HG03039 (cell line): ENCODE measurements around the gene SCARB2.
A peak's percentile ranks its signal among the peaks of the same experiment; 100 is the strongest.
"Not testable (repeated sequence)": the region's sequence is repeated elsewhere in the genome, so short reads cannot be mapped to it uniquely, and the experiment has no call there.

ENCODE experiments used
- ATAC-seq: cut with Tn5 transposase; IDR thresholded peaks from one replicate; pipeline ENCODE4 v1.9.1; 2021; ENCODE audit warnings: mild to moderate bottlenecking, moderate library complexity; ENCODE audit not compliant: unreplicated experiment

Gene SCARB2, protein sequence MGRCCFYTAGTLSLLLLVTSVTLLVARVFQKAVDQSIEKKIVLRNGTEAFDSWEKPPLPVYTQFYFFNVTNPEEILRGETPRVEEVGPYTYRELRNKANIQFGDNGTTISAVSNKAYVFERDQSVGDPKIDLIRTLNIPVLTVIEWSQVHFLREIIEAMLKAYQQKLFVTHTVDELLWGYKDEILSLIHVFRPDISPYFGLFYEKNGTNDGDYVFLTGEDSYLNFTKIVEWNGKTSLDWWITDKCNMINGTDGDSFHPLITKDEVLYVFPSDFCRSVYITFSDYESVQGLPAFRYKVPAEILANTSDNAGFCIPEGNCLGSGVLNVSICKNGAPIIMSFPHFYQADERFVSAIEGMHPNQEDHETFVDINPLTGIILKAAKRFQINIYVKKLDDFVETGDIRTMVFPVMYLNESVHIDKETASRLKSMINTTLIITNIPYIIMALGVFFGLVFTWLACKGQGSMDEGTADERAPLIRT

DNA sequence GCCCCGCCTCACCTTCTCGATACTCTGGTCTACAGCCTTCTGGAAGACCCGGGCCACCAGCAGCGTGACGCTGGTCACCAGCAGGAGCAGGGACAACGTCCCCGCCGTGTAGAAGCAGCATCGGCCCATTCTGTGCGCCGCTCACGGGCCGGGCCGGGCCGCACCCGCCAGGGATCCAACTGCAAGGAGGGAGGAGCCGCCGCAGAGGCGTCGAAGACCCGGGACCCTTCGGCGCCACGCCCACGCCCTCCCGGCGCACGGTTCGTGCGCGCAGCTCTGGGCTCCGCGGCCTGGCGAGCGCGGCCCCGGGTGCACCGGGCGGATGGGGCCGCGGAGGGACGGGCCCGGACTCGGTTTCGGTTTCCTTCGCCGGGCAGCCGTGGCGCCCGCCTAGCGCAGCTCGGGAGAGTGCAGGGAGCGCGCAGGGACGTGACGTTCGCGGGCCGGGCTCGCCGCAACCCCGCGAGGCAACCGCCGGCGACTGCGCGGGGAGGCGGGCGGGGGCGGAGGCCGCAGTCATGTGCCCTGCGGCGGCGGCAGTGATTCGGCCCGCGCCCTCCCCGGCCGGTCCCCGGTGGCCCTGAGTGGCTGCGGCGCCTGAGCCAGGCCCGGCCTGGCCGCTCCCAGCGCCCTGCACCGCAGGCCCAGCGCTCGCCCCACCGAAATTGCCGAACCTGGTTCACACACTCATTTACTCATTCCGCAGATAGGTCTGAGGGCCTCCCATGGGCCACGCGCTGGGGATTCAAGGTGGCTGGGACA lies at the start of gene SCARB2:
TSS of gene SCARB2 (minus strand) at position 410 of the 762 bp plus-strand sequence. CDS start at position 129, 281 bp downstream.
- peak; percentile 56 for ATAC-seq

GRCh38 chr4:76260571-76260970 lies 46.9 kb upstream of the SCARB2 start:
- no peak for ATAC-seq

DNA sequence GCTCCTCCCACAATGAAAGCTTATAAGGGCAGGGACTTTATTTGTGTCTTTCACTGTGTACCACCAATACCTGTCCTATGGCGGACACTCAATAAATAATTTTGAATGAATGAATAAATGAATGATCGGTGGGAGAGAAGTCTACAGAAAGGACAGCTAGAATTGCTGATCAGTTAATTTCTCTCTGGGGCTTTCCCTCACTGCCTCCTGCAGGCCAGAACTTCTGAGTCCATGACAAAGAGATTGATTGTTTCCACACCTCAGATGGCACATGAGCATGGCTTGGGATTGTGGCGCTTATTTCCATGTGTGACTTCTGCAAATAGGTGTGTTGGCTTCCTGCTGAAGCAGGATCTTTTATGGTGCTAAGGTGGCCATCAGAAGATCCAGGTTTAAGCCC lies 44.2 kb upstream of the SCARB2 start:
- ATAC-seq: no peak

DNA sequence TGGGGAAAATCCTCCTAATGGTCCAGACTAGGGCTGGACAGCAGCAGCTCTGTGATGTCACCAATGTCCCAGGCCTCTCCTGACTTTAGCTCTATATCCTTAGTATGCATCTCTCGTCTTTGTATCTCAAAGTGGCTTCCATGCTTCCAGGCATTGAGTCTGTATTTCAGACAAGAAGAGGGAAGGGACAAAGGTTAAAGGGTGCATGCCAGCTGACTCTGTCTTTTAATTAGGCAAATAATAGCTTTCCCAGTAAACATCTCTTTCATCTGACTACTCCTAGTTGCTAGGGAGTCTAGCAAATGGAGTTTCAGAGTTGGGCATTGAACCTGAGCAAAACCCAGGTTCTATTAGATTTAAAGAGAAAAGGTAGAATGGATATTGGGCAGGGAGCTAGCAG lies 43.3 kb upstream of the SCARB2 start:
- ATAC-seq: no peak

GRCh38 chr4:76256032-76256431 lies 42.4 kb upstream of the SCARB2 start:
- no peak for ATAC-seq

- no peak for ATAC-seq
Measured at GRCh38 chr4:76253511-76253910, 39.9 kb upstream of the SCARB2 start.

GRCh38 chr4:76252271-76252653 lies 38.6 kb upstream of the SCARB2 start:
- no peak for ATAC-seq

DNA sequence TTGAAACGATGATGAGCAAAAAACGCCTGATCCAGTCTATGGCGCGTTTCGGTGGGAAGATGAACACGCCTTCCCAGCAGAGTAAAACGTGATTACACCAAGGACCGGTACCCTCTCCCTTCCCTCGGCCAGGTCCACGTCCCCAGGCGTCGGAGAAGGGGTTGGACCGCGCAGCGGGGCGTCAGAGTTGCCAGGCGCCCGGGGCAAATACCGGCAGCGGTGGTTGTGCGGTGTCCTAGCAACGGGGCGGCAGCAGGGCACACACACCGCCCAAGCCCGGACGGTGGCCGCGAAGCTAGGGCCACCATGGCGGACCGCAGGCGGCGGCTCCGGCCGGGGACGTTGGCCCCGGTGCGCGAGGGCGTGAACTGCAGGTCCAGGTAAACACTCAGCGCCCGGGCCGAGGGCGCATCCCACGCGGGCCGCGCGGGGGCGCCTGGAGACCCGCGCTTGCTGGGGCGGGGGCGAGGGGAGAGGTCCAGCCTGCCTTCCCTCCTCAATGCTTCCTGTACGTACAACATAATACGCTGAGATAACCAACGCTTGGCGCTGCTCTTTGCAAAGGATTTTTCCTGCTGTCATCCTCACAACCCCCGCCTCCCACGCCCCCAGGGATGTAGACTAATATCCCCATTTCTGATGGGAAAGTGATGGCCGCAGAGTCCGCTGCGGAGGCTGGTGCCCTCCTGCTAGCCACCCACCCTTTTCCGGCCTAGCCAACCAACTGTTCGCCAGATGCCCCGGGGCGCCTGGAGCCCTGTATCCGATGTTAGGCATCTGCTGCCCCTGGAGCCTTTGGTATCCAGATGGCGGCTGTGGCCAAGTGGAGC lies 38.0 kb upstream of the SCARB2 start, which contains the start of gene FAM47E:
TSS of gene FAM47E (plus strand) at position 281 of the 830 bp plus-strand sequence. CDS start at position 307, 26 bp downstream.
- ATAC-seq: no peak

DNA sequence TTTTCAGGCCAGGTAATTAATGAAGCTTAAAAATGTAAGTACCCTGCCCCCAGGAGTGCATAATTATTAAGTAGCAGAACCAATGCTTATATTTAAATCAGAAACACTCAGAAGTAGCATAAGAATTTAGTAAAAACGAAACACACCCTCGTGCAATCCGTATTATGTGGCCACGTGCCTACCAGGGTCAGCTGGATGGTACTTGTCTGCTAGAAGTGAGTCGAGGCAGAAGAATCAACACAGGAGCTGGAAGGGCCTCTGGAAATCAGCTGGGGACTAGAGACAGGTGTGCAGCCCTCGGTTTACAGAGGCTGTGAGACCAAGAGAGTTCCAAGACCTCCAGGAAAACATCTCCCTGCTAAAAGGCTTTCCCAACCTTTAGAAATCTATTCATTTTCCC lies 37.3 kb upstream of the SCARB2 start:
- no peak for ATAC-seq

DNA sequence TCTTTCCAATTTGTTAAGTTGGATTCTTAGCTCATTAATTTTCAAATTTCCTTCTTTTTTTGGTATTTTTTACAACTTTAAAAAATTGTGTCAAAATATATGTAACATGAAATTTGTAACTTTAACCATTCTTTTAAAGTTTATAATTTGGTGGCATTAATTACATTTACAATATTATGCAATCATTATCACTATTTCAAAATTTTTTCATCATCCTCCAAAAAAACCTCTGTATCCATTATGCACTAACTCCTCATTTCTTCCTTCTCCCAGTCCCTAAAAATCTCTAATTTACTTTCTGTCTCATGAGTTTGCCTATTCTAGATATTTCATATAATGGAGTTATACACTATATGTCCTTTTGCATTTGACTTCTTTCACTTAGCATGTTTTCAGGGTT lies 33.2 kb upstream of the SCARB2 start:
- no peak for ATAC-seq

- ATAC-seq: no peak
Measured at GRCh38 chr4:76246025-76246424, 32.4 kb upstream of the SCARB2 start.

DNA sequence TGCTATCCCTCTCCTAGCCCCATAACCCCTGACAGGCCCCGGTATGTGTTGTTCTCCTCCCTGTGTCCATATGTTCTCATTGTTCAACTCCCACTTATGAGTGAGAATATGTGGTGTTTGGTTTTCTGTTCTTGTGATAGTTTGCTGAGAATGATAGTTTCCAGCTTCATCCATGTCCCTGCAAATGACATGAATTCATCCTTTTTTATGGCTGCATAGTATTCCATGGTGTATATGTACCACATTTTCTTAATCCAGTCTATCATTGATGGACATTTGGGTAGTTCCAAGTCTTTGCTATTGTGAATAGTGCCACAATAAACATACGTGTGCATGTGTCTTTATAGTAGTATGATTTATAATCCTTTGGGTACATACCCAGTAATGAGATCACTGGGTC lies 30.3 kb upstream of the SCARB2 start:
- not testable (repeated sequence) for ATAC-seq

DNA sequence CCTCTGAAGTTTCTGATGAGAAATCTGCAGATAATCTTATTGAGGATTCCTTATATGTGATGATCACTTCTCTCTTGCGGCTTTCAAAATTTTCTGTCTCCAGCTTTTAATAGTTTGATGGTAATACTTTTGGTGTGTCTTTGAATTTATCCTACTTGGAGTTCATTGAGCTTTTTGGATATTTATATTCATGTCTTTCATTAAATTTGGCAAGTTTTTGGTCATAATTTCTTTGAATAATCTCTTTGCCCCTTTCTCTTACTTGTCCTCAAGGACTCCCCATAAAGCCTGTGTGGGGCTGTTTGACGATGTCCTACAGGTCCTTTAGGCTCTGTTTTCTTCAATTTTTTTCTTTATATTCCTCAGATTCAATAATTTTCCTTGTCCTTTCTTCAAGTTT lies 26.6 kb upstream of the SCARB2 start:
- ATAC-seq: no peak

GRCh38 chr4:76238701-76239100 lies 25.1 kb upstream of the SCARB2 start:
- ATAC-seq: no peak

DNA sequence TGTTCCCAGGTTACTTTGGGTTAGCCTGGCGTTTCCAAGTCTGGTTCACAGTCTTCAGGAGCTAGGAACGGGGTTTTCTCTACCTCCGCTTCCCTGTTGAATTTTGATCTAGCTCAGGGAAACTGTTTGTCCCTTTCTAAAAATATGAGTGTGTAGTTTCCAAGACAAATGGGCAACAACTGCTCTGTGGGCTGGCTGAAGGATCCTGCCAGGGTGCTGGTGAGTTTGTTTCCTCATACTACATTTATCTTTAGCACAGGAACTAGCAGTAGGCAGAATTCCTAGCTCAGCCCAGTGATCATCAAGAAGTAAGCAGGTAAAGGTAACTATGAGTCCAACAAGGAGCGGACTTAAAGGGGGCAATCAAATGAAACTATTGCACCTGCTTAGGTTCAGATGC lies 24.6 kb upstream of the SCARB2 start:
- no peak for ATAC-seq

DNA sequence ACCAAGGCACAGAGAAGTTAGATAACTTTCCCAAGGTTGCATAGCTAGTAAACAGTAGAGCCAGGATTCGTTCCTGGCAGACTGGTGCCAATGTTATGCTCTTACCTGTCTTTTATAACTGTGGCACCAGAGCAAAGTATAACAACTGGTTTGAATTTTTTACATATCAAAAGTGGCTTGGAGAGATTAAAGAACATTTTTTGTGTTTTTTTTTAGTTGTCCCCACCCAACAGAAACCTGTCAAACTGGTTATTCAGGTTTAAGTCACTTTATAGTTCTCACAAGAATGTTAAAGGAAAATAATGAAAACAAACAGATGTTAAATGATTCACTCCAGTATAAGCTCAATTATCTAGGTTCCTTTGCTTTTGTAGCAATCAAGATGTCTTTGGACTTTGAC lies 22.3 kb upstream of the SCARB2 start:
- no peak for ATAC-seq

DNA sequence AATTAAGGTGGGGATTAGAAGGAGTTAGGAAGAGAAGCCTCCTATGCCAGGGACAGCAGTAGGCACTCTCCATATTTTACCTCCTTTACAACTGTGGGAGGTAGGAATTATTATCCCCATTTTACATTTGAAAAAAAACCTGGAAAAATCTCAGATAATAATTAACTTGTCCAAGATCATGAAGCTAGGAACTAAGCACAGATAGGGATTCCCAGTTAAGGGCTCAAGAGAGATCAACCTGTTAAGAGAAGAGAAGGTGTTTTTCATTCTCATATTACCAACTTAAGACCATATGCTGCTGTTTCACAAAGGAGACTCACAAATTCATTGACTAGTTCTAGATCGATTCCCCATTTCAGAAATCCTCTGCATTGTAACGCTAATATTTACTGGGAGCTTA lies 21.8 kb upstream of the SCARB2 start:
- ATAC-seq: no peak

DNA sequence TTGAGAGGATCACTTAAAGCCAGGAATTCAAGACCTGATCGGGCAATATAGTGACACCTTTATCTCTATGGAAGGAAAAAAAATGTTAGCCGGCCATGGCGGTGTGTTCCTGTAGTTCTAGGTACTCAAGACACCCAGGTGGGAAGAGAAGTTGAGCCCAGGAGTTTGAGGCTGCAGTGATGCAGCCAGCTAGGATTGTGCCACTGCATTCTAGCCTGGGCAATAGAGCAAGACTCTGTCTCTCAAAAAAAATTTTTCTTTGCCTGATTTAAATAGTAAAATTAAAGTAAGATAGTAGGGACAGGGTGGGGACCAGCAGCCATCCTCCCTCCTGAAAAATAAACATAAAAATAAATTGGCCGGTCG lies 21.0 kb upstream of the SCARB2 start:
- no peak for ATAC-seq

DNA sequence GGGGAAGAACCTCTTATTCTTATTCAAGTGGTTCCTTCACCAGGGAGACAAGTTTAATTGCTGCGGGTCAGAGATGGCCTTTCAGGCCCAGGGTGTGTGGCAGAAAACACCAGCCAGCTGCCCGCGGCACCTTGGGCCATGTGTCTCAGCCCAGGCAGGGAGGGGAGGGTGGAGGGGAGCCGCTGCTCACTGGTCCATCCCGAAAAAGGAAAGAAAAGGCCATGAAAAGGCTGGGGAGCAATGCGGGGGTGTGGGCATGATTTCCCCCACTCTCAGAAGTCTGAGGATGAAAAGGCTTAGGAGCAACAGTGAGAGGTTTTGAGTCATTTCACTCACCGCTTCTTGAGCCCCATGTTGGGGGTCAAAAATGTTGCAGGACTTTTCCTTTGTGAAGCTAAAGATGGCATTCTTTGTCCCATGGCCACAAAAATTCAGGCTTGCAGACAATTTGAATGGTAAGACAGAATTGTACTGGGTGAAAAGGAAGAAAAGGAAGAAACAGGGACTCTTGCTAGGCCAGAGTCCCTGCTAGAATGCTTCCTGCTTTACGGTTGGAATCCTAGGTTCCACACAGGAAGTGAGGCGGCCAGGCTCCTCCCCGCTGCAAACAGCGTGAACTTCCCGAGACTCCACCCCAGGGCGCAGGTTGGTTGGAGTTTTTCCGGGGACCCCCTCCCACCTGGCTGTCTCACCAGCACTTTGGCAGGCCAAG lies 20.5 kb upstream of the SCARB2 start:
- no peak for ATAC-seq

- ATAC-seq: no peak
Measured at GRCh38 chr4:76233529-76233928, 19.9 kb upstream of the SCARB2 start.

DNA sequence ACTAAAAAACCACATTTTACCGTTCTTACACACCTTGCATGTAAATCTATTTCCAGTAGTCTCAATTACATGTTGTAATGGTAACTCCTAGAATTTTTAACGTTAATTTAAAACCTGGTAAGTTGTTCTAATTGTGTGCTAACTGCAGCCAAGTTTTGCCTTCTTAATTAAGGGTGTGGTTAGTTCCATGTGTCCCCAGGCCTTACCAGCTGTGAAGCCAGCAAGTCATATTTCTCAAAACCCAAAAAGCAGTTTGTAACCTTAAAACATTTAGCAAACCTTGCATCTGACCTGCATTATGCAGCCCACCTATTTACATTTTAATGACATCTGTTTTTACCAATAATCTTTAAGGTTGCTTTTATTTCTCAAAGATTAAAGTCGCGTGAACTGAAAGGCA lies 19.5 kb upstream of the SCARB2 start:
- ATAC-seq: no peak
